Effector memory CD4-positive, alpha-beta T cell (primary cell): ENCODE measurements around the gene ARID3A.

Experiments used
- DNase-seq, 3 donors: peaks; one replicate each; pipeline ENCODE4 v3.0.0-alpha.2; 2020
- H3K27ac ChIP-seq: 2 replicates; pipeline ENCODE4 v1.7.0; 2013; ENCODE audit warnings: mild to moderate bottlenecking, low read length, moderate library complexity; ENCODE audit not compliant: insufficient read depth, poor library complexity, severe bottlenecking
- H3K27me3 ChIP-seq: replicated peaks from 2 replicates; pipeline ENCODE4 v1.7.0; 2013; ENCODE audit warnings: mild to moderate bottlenecking, low read length; ENCODE audit not compliant: insufficient read depth, control insufficient read depth, poor library complexity, severe bottlenecking
- H3K36me3 ChIP-seq: 2 replicates; pipeline ENCODE4 v1.7.0; 2013; ENCODE audit warnings: mild to moderate bottlenecking, low read length, moderate library complexity; ENCODE audit not compliant: control insufficient read depth, insufficient read depth
- H3K4me1 ChIP-seq: 2 replicates; pipeline ENCODE4 v1.7.0; 2013; ENCODE audit warnings: low read length, mild to moderate bottlenecking; ENCODE audit not compliant: control insufficient read depth, insufficient read depth, poor library complexity, severe bottlenecking
- H3K4me3 ChIP-seq: 2 replicates; pipeline ENCODE4 v1.7.0; 2013; ENCODE audit warnings: low read length, low read depth, mild to moderate bottlenecking; ENCODE audit not compliant: insufficient read depth, poor library complexity, severe bottlenecking
- H3K9me3 ChIP-seq: 2 replicates; pipeline ENCODE4 v1.7.0; 2013; ENCODE audit warnings: mild to moderate bottlenecking, low read length, moderate library complexity; ENCODE audit not compliant: control insufficient read depth

ARID3A gene

GRCh38 chr19:990119-990571 is 64.3 kb downstream of the ARID3A start:
- Histone ChIP-seq H3K36me3 (peaks cover 31% of the 10 kb centered on the region), H3K4me3 (no peak overlapping the region), H3K27me3 (no peaks in the 10 kb centered on the region), H3K27ac (no peak overlapping the region), H3K4me1 (no peaks in the 10 kb centered on the region), H3K9me3 (no peaks in the 10 kb centered on the region)
- DNase-seq, result no peak

- H3K36me3 ChIP-seq, result peaks cover 30% of the 10 kb centered on the region
- no peak for DNase-seq
- H3K27ac ChIP-seq, result no peak overlapping the region
- H3K9me3 ChIP-seq, result no peaks in the 10 kb centered on the region
- no peak overlapping the region for H3K4me3 ChIP-seq
- peaks cover 2% of the 10 kb centered on the region for H3K4me1 ChIP-seq
- no peaks in the 10 kb centered on the region for H3K27me3 ChIP-seq
Observed at GRCh38 chr19:990746-991145, 64.9 kb downstream of the ARID3A start.

GRCh38 chr19:991174-991931 is 65.5 kb downstream of the ARID3A start:
- Histone ChIP-seq H3K9me3 (no peaks in the 10 kb centered on the region), H3K27ac (no peak overlapping the region), H3K4me1 (peaks cover 8% of the 10 kb centered on the region), H3K4me3 (no peak overlapping the region), H3K36me3 (peaks cover 27% of the 10 kb centered on the region), H3K27me3 (no peaks in the 10 kb centered on the region)
- DNase-seq, result peak; percentile 49 to 80 (median 62)

- Histone ChIP-seq H3K9me3 (no peaks in the 10 kb centered on the region), H3K4me1 (peaks cover 11% of the 10 kb centered on the region), H3K27me3 (no peaks in the 10 kb centered on the region), H3K4me3 (no peak overlapping the region), H3K27ac (no peak overlapping the region), H3K36me3 (peaks cover 20% of the 10 kb centered on the region)
- DNase-seq, result no peak
Observed at GRCh38 chr19:991932-992669, 66.3 kb downstream of the ARID3A start.

- peaks cover 11% of the 10 kb centered on the region for H3K4me1 ChIP-seq
- DNase-seq, result no peak
- no peak overlapping the region for H3K4me3 ChIP-seq
- H3K27ac ChIP-seq, result no peak overlapping the region
- no peaks in the 10 kb centered on the region for H3K9me3 ChIP-seq
- no peaks in the 10 kb centered on the region for H3K27me3 ChIP-seq
- peaks cover 20% of the 10 kb centered on the region for H3K36me3 ChIP-seq
Observed at GRCh38 chr19:992670-993055, 66.8 kb downstream of the ARID3A start.

- H3K4me3 ChIP-seq, result no peak overlapping the region
- peaks cover 20% of the 10 kb centered on the region for H3K36me3 ChIP-seq
- no peak for DNase-seq
- H3K4me1 ChIP-seq, result peaks cover 11% of the 10 kb centered on the region
- no peaks in the 10 kb centered on the region for H3K9me3 ChIP-seq
- no peaks in the 10 kb centered on the region for H3K27me3 ChIP-seq
- no peak overlapping the region for H3K27ac ChIP-seq
Observed at GRCh38 chr19:993361-993830, 67.6 kb downstream of the ARID3A start.

- no peak for DNase-seq
Observed at GRCh38 chr19:993831-994393, 68.1 kb downstream of the ARID3A start.

DNA sequence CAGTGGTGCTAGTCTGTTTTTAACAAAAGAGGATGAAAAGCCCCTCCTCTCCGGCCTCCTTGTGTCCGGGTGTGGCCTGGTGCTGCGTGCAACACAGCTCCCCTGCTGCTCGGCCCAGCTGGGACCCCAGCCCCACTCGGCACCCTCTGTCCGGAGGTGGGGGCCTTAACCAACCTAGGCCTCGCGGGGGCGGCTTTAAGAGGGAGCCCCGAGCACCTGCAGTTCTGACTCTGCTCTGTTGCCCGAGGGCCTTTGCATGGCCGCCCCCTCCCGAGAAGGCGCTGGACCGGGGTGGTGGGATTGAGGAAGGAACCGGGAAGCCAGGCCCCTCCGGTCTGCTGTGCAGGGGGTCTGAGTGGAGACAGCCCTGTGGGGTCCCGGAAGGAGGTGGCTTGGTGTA is 68.7 kb downstream of the ARID3A start:
- H3K27me3 ChIP-seq, result peaks cover 6% of the 10 kb centered on the region
- H3K4me1 ChIP-seq, result peaks cover 11% of the 10 kb centered on the region
- H3K27ac ChIP-seq, result no peak overlapping the region
- no peak for DNase-seq
- no peak overlapping the region for H3K4me3 ChIP-seq
- H3K36me3 ChIP-seq, result peaks cover 16% of the 10 kb centered on the region
- no peaks in the 10 kb centered on the region for H3K9me3 ChIP-seq

More at GRCh38 chr19:993831-994393, 68.1 kb downstream of the ARID3A start:
- Histone ChIP-seq H3K27me3 (peaks cover under 1% of the 10 kb centered on the region), H3K27ac (no peak overlapping the region), H3K9me3 (no peaks in the 10 kb centered on the region), H3K36me3 (peaks cover 16% of the 10 kb centered on the region), H3K4me1 (peaks cover 11% of the 10 kb centered on the region), H3K4me3 (no peak overlapping the region)

- Histone ChIP-seq H3K36me3 (peaks cover 9% of the 10 kb centered on the region), H3K27me3 (peaks cover 7% of the 10 kb centered on the region), H3K27ac (no peak overlapping the region), H3K4me1 (peaks cover 11% of the 10 kb centered on the region), H3K4me3 (no peak overlapping the region), H3K9me3 (no peaks in the 10 kb centered on the region)
- DNase-seq, result no peak
Observed at GRCh38 chr19:995051-995827, 69.4 kb downstream of the ARID3A start.
